K562 (cell line): Measurements from ENCODE around the gene PHF20. TPM values are rescaled to one million over a fixed set of nuclear protein-coding genes. Genes with fewer than 3 reads are reported as not detected.

Experiments
- ATAC-seq: fragments of 200-7000 bp; cut with Tn5 transposase; 3 replicates; pipeline ENCODE4 v1.9.1; 2020; ENCODE audit warnings: moderate library complexity
- BruUV-seq: library from RNA; stranded (reverse); fragments of 400-500 nt; replicated peaks from 2 replicates; lab custom pipeline; 2021; lab: Mats Ljungman, UMichigan
- CTCF ChIA-PET: fragments of 300-600 bp; formaldehyde crosslinking; extraction: SDS; loops from one replicate; lab custom pipeline; 2021; ENCODE audit warnings: low intra/inter-chr PET ratio; lab: Yijun Ruan, JAX
- POLR2A ChIA-PET: fragments of 300-600, 350-650 bp; sonication (Branson Sonifier 250); formaldehyde crosslinking; extraction: SDS; loops from one replicate; lab custom pipeline; 2021; ENCODE audit warnings: antibody characterized with exemption, inconsistent platforms; lab: Yijun Ruan, JAX
- DNase-seq, 4 experiments: peaks; one replicate each; pipeline versions ENCODE4 v3.0.0 to v3.0.0-alpha.2; 2011 to 2018; ENCODE audit warnings: low spot score in 3 of 4, mixed read lengths in 3 of 4; ENCODE audit errors: extremely low read depth in 1 of 4
- FAIRE-seq: peaks from 2 replicates; lab custom pipeline; 2011; peaks lifted over from hg19 to GRCh38; lab: Jason Lieb, UNC
- H2AFZ ChIP-seq: 2 replicates; pipeline ENCODE4 v1.6.0; 2011; ENCODE audit warnings: low read depth, low read length, control low read depth, inconsistent platforms
- H3K27ac ChIP-seq: fragments of 200-600 bp; 3 replicates; pipeline ENCODE4 v1.8.0; 2011; ENCODE audit warnings: low read depth, mild to moderate bottlenecking, control low read depth, inconsistent platforms, low read length, moderate library complexity, mixed read lengths; ENCODE audit errors: extremely low read depth
- H3K27me3 ChIP-seq, 2 experiments: fragments of 300-600 bp in 1 of 2; 2 replicates in 1 of 2; 3 replicates in 1 of 2; pipeline versions ENCODE4 v1.6.0 to v1.8.0; 2011; ENCODE audit warnings: inconsistent platforms in 2 of 2, low read length in 2 of 2, mild to moderate bottlenecking in 1 of 2, mixed read lengths in 1 of 2, moderate library complexity in 1 of 2; ENCODE audit not compliant: control insufficient read depth in 2 of 2, insufficient read depth in 2 of 2
- H3K36me3 ChIP-seq: fragments of 300-600 bp; 3 replicates; pipeline ENCODE4 v1.8.0; 2011; ENCODE audit warnings: mild to moderate bottlenecking, low read length, inconsistent platforms; ENCODE audit not compliant: control insufficient read depth, insufficient read depth
- H3K4me1 ChIP-seq, 2 experiments: fragments of 200-600 bp in 1 of 2; replicated peaks in 1 of 2; 2 replicates in 1 of 2; 3 replicates in 1 of 2; pipeline versions ENCODE4 v1.5.1 to v1.8.0; 2011; ENCODE audit warnings: inconsistent platforms in 2 of 2, low read length in 2 of 2, mild to moderate bottlenecking in 1 of 2, mixed read lengths in 1 of 2, moderate library complexity in 1 of 2; ENCODE audit not compliant: control insufficient read depth in 2 of 2, insufficient read depth in 2 of 2
- H3K4me2 ChIP-seq: 2 replicates; pipeline ENCODE4 v1.6.1; 2011; ENCODE audit warnings: low read length, control low read depth, inconsistent platforms, mixed read lengths; ENCODE audit not compliant: insufficient read depth
- H3K4me3 ChIP-seq: fragments of 200-600 bp; sonication (generic), shearing (Covaris generic); 2 replicates; pipeline ENCODE4 v1.5.1; 2016; ENCODE audit warnings: control low read depth, inconsistent platforms
- H3K79me2 ChIP-seq: fragments of 200-600 bp; 3 replicates; pipeline ENCODE4 v1.8.0; 2011; ENCODE audit warnings: low read length, inconsistent platforms; ENCODE audit not compliant: control insufficient read depth, insufficient read depth
- H3K9ac ChIP-seq, 2 experiments: 2 replicates each; pipeline versions ENCODE4 v1.6.0 to v1.6.1; 2011; ENCODE audit warnings: low read depth in 2 of 2, low read length in 2 of 2, control low read depth in 1 of 2, inconsistent platforms in 1 of 2, mild to moderate bottlenecking in 1 of 2, mixed read lengths in 1 of 2; ENCODE audit not compliant: insufficient read depth in 1 of 2
- H3K9me1 ChIP-seq: one replicate; pipeline ENCODE4 v1.6.0; 2011; ENCODE audit warnings: inconsistent platforms, mild to moderate bottlenecking, low read length, moderate library complexity; ENCODE audit not compliant: control insufficient read depth, insufficient read depth
- H3K9me3 ChIP-seq: replicated peaks from 2 replicates; pipeline ENCODE4 v1.5.1; 2011; ENCODE audit warnings: low read depth, low read length, inconsistent platforms; ENCODE audit not compliant: control insufficient read depth, insufficient read depth
- H4K20me1 ChIP-seq: replicated peaks from 2 replicates; pipeline ENCODE4 v1.6.1; 2011; ENCODE audit warnings: low read length, inconsistent platforms, mixed read lengths; ENCODE audit not compliant: control insufficient read depth, insufficient read depth
- TCF3 ChIP-seq: sonication (generic); formaldehyde crosslinking; IDR thresholded peaks from 2 replicates; pipeline ENCODE4 v1.4.0; 2020; ENCODE audit warnings: mild to moderate bottlenecking, missing genetic modification reagents
- XRCC3 ChIP-seq: fragments of 450-650 bp; IDR thresholded peaks from 2 replicates; pipeline ENCODE4 v1.6.1; 2017; ENCODE audit warnings: mild to moderate bottlenecking, moderate library complexity
- ZBTB40 ChIP-seq, 2 experiments: fragments of 450-650 bp in 1 of 2; sonication (generic) in 1 of 2; formaldehyde crosslinking in 1 of 2; IDR thresholded peaks; 2 replicates each; pipeline versions ENCODE4 v1.7.1 to v1.9.0; 2016 to 2022; ENCODE audit warnings: inconsistent platforms in 1 of 2, mild to moderate bottlenecking in 1 of 2, missing genetic modification reagents in 1 of 2
- ZNF586 ChIP-seq: fragments of 450-650 bp; formaldehyde crosslinking; conservative IDR thresholded peaks from 2 replicates; pipeline ENCODE4 v1.4.0; 2020; ENCODE audit warnings: mild to moderate bottlenecking, moderate library complexity
- ZNF695 ChIP-seq: fragments of 450-650 bp; formaldehyde crosslinking; IDR thresholded peaks from 2 replicates; pipeline ENCODE4 v1.4.0; 2020; ENCODE audit warnings: mild to moderate bottlenecking, moderate library complexity
- ZNF785 ChIP-seq: fragments of 250-450 bp; sonication (Bioruptor Pico); IDR thresholded peaks from 2 replicates; pipeline ENCODE4 v1.4.0; 2020; ENCODE audit warnings: mild to moderate bottlenecking
- WGBS: fragments of 100-300 bp; shearing (Covaris generic); methylation state at CpG from one replicate; pipeline ENCODE4 v1.1.6; 2016; ENCODE audit warnings: low coverage, mixed read lengths; ENCODE audit not compliant: insufficient coverage; ENCODE audit errors: missing lambda C conversion rate; 5-methylcytosine and 5-hydroxymethylcytosine counted together
- in situ Hi-C: fragments of 300-500 bp; cut with MboI; formaldehyde crosslinking; loops from 4 replicates; pipeline ENCODE4 v1.15.0; 2018; ENCODE audit warnings: inconsistent platforms, mixed read lengths
- intact Hi-C: fragments of 100-400 bp; cut with micrococcal nuclease; formaldehyde crosslinking; loops from 2 replicates; pipeline ENCODE4 v1.14.2; 2022
- polyA plus RNA-seq, 8 experiments: library from polyadenylated mRNA; depleted of rRNA in 4 of 8; stranded (reverse) in 5 of 8; unstranded in 3 of 8; fragments of >200 nt; fragmentation: Nextera tagmentation in 2 of 8; fragmentation: Illumina TruSeq in 1 of 8; extraction: Ambion mirVana in 2 of 8; extraction: Trizol in 1 of 8; gene quantifications; 2 replicates each; pipeline versions ENCODE4 v1.2.1 to v1.2.3, GENCODE V29; 2011 to 2014; ENCODE audit warnings: inconsistent platforms in 1 of 8, missing spikeins in 1 of 8
- total RNA-seq, 7 experiments: library from RNA; depleted of rRNA in 6 of 7; stranded (reverse); fragments of >200 nt in 6 of 7; fragmentation: Illumina TruSeq in 2 of 7; extraction: Trizol in 2 of 7; gene quantifications; 2 replicates each; pipeline versions ENCODE4 v1.2.1 to v1.2.3, GENCODE V29; 2011 to 2021; ENCODE audit warnings: low replicate concordance in 1 of 7
- TF ChIP-seq, protein P1 (sequence below), 2 experiments: fragments of 200-800 bp in 1 of 2; sonication (Bioruptor generic) in 1 of 2; sonication (generic) in 1 of 2; formaldehyde crosslinking in 1 of 2; IDR thresholded peaks in 1 of 2; conservative IDR thresholded peaks in 1 of 2; 2 replicates each; pipeline versions ENCODE4 v1.5.0 to v1.6.1; 2016 to 2020; ENCODE audit warnings: missing compliant biosample characterization in 1 of 2, missing genetic modification characterization in 1 of 2, missing genetic modification reagents in 1 of 2
- TF ChIP-seq, protein P2 (sequence below): fragments of 450-650 bp; IDR thresholded peaks from 2 replicates; pipeline ENCODE4 v1.6.1; 2017; ENCODE audit warnings: mild to moderate bottlenecking, moderate library complexity

Gene PHF20
- total and polyA plus RNA-seq, 9 of the 15 experiments (the other 6 are each of a cell fraction or from before 2014, with no cell fraction given), result 49.9 to 196 (median 70.7) TPM

DNA sequence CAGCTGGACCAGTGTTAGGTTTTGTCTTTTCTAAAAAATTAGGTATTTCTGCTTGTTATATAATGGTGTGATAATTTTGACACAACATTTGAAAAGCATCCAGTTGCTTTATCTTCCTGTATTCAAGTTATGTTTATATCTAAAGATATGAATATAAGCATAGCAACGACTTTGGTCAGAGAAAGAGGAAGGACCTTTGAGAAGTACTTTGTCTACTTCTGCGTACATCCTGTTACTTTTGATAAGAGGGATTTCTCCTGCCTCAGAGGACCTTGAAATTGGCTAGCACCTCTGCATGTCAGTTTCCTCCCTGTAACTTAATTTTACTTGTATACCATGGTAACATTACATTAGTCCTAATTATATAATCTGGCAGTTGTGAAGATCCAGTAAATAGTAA is 24.8 kb downstream of the PHF20 start (continued):
- TF ChIP-seq, protein P1, sequence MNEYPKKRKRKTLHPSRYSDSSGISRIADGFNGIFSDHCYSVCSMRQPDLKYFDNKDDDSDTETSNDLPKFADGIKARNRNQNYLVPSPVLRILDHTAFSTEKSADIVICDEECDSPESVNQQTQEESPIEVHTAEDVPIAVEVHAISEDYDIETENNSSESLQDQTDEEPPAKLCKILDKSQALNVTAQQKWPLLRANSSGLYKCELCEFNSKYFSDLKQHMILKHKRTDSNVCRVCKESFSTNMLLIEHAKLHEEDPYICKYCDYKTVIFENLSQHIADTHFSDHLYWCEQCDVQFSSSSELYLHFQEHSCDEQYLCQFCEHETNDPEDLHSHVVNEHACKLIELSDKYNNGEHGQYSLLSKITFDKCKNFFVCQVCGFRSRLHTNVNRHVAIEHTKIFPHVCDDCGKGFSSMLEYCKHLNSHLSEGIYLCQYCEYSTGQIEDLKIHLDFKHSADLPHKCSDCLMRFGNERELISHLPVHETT (CRISPR knock-in tag; conservative IDR thresholded peaks at IDR 0.05 in 1 of 2, IDR thresholded peaks at IDR 0.05 in 1 of 2), result no peak
- 0 out of 2 replicates have a peak, but pooled peaks have one; percentile 25 for TF ChIP-seq TCF3 (CRISPR knock-in tag)

- no peaks in the 10 kb centered on the region for H3K9me3 ChIP-seq
- peaks cover 14% of the 10 kb centered on the region; the same call in 2 of the 3 replicates for H3K79me2 ChIP-seq
- ChIA-PET POLR2A (interaction anchor here (1.0 kb wide), 1 partner anchor 14 kb away, joined by 3 read pairs; no protein-coding TSS in a partner anchor), CTCF (no interaction called here)
- H3K4me3 ChIP-seq, result no peak overlapping the region
- FAIRE-seq (no peak), ATAC-seq (no peak), DNase-seq (no peak)
- intact Hi-C loops, result no loop called here
- BruUV-seq, result TSS peak; percentile 53
- WGBS, result 100% methylated on average over 1 of the region's 1 CpG
- H4K20me1 ChIP-seq, result no peaks in the 10 kb centered on the region
- H3K36me3 ChIP-seq, result peaks cover 28% of the 10 kb centered on the region; the same call in 2 of the 3 replicates
- H3K4me1 ChIP-seq, result peaks cover under 1 to 3% of the 10 kb centered on the region in 2 experiments; a peak in 3 of 5 replicates
- no peak overlapping the region for H2AFZ ChIP-seq
- no peak overlapping the region for H3K4me2 ChIP-seq
- no peak overlapping the region for H3K27ac ChIP-seq
- no peaks in the 10 kb centered on the region for H3K27me3 ChIP-seq
- H3K9ac ChIP-seq, result no peak overlapping the region
- no peaks in the 10 kb centered on the region for H3K9me1 ChIP-seq
- in situ Hi-C loops, result no loop called here
- TF ChIP-seq ZNF586 (CRISPR knock-in tag), result no peak
- no peak for TF ChIP-seq ZNF695
- TF ChIP-seq ZNF785 (CRISPR knock-in tag), result no peak
- no peak for TF ChIP-seq XRCC3
- no peak for TF ChIP-seq ZBTB40 (IDR thresholded peaks at IDR 0.05)
- no peak for TF ChIP-seq ZBTB40 (CRISPR knock-in tag; IDR thresholded peaks at IDR 0.05)
- TF ChIP-seq, protein P2, sequence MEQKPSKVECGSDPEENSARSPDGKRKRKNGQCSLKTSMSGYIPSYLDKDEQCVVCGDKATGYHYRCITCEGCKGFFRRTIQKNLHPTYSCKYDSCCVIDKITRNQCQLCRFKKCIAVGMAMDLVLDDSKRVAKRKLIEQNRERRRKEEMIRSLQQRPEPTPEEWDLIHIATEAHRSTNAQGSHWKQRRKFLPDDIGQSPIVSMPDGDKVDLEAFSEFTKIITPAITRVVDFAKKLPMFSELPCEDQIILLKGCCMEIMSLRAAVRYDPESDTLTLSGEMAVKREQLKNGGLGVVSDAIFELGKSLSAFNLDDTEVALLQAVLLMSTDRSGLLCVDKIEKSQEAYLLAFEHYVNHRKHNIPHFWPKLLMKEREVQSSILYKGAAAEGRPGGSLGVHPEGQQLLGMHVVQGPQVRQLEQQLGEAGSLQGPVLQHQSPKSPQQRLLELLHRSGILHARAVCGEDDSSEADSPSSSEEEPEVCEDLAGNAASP, result no peak
Observed at GRCh38 chr20:35801865-35802264, 30.1 kb downstream of the PHF20 start.
